Activated B cell treated with CpG ODN at 0.5 μM for 24 hours (primary cell): ENCODE data around the gene TRIM62. TPM values are rescaled to one million over a fixed set of nuclear protein-coding genes. Genes with fewer than 3 reads are reported as not detected.

ENCODE experiments used
- ATAC-seq: fragments of 200-7000 bp; cut with Tn5 transposase; one replicate; pipeline ENCODE4 v1.10.0; 2021; ENCODE audit warnings: low read depth, mild to moderate bottlenecking, moderate library complexity
- CTCF ChIA-PET: fragments of 350-600 bp; sonication (Branson Sonifier 250); formaldehyde crosslinking; loops from one replicate; lab custom pipeline; 2021; ENCODE audit warnings: antibody characterized with exemption; lab: Charles Lee
- POLR2A ChIA-PET: fragments of 350-600 bp; sonication (Branson Sonifier 250); formaldehyde crosslinking; loops from one replicate; lab custom pipeline; 2021; ENCODE audit warnings: antibody characterized with exemption; lab: Charles Lee
- DNase-seq: peaks from one replicate; pipeline ENCODE4 v3.0.0; 2022
- H3K27ac Mint-ChIP-seq: one replicate; pipeline ENCODE4 v1.8.0; 2020; ENCODE audit warnings: mixed read lengths
- H3K27me3 Mint-ChIP-seq: one replicate; pipeline ENCODE4 v1.8.0; 2021; ENCODE audit warnings: mixed read lengths
- H3K36me3 Mint-ChIP-seq: one replicate; pipeline ENCODE4 v1.8.0; 2021; ENCODE audit warnings: low read depth, mixed read lengths
- H3K4me1 Mint-ChIP-seq: one replicate; pipeline ENCODE4 v1.8.0; 2021; ENCODE audit warnings: mixed read lengths
- H3K4me3 Mint-ChIP-seq: one replicate; pipeline ENCODE4 v1.8.0; 2020; ENCODE audit warnings: mild to moderate bottlenecking, mixed read lengths
- H3K9me3 Mint-ChIP-seq: one replicate; pipeline ENCODE4 v1.8.0; 2020; ENCODE audit warnings: mixed read lengths
- CTCF ChIP-seq: fragments of 200-600 bp; IDR thresholded peaks from one replicate; pipeline ENCODE4 v1.8.0; 2022; ENCODE audit warnings: antibody characterized with exemption, mild to moderate bottlenecking
- intact Hi-C: fragments of 100-400 bp; cut with micrococcal nuclease; formaldehyde crosslinking; loops from one replicate; pipeline ENCODE4 v1.15.1; 2024
- total RNA-seq: library from RNA; stranded (reverse); gene quantifications from 2 replicates; pipeline ENCODE4 v1.2.3, GENCODE V29; 2022

TRIM62 gene
- total RNA-seq, 1 donor from 2014 or later = 10.1 TPM

- ChIA-PET CTCF (no interaction called here), POLR2A (no interaction called here)
- no peak overlapping the region for H3K27ac Mint-ChIP-seq
- DNase-seq (no peak), ATAC-seq (no peak)
- H3K27me3 Mint-ChIP-seq = no peaks in the 10 kb centered on the region
- TF ChIP-seq CTCF = no peak
- peaks cover 13% of the 10 kb centered on the region for H3K4me1 Mint-ChIP-seq
- no peak overlapping the region for H3K4me3 Mint-ChIP-seq
- H3K36me3 Mint-ChIP-seq = peaks cover 30% of the 10 kb centered on the region
- H3K9me3 Mint-ChIP-seq = no peaks in the 10 kb centered on the region
- intact Hi-C loops = no loop called here
Measured at GRCh38 chr1:33170351-33171274, 11.2 kb downstream of the TRIM62 start.

- intact Hi-C loops = no loop called here
- no peaks in the 10 kb centered on the region for H3K9me3 Mint-ChIP-seq
Measured at GRCh38 chr1:33169290-33170055, 12.4 kb downstream of the TRIM62 start.

GRCh38 chr1:33168556-33169289 is 13.1 kb downstream of the TRIM62 start:
- POLR2A ChIA-PET = no interaction called here
- TF ChIP-seq CTCF = no peak
- H3K36me3 Mint-ChIP-seq = peaks cover 38% of the 10 kb centered on the region
- CTCF ChIA-PET = interaction anchor here (1.3 kb wide), 1 partner anchor 12 kb away, joined by 3 read pairs; no protein-coding TSS in a partner anchor
- intact Hi-C loops = no loop called here
- H3K4me3 Mint-ChIP-seq = no peak overlapping the region
- H3K27me3 Mint-ChIP-seq = no peaks in the 10 kb centered on the region
- H3K27ac Mint-ChIP-seq = no peak overlapping the region
- ATAC-seq (no peak), DNase-seq (no peak)
- H3K9me3 Mint-ChIP-seq = no peaks in the 10 kb centered on the region
- peaks cover 13% of the 10 kb centered on the region for H3K4me1 Mint-ChIP-seq

More at GRCh38 chr1:33169290-33170055, 12.4 kb downstream of the TRIM62 start:
- ATAC-seq (no peak), DNase-seq (no peak)
- Mint-ChIP-seq H3K27ac (no peak overlapping the region), H3K36me3 (peaks cover 34% of the 10 kb centered on the region), H3K27me3 (no peaks in the 10 kb centered on the region), H3K4me3 (no peak overlapping the region), H3K4me1 (peaks cover 13% of the 10 kb centered on the region)
- ChIA-PET POLR2A (no interaction called here), CTCF (no interaction called here)
- TF ChIP-seq CTCF = no peak

- ATAC-seq (no peak), DNase-seq (no peak)
- intact Hi-C loops = no loop called here
- no peak for TF ChIP-seq CTCF
- Mint-ChIP-seq H3K27ac (no peak overlapping the region), H3K27me3 (no peaks in the 10 kb centered on the region), H3K36me3 (peaks cover 40% of the 10 kb centered on the region), H3K9me3 (no peaks in the 10 kb centered on the region), H3K4me3 (no peak overlapping the region), H3K4me1 (peaks cover 8% of the 10 kb centered on the region)
- CTCF ChIA-PET = interaction anchor here (1.3 kb wide), 1 partner anchor 13 kb away, joined by 3 read pairs; no protein-coding TSS in a partner anchor
- POLR2A ChIA-PET = no interaction called here
Measured at GRCh38 chr1:33167650-33168447, 14.0 kb downstream of the TRIM62 start.
